Measurements from ENCODE around the gene SIRT2. TPM values are rescaled to one million over a fixed set of nuclear protein-coding genes. Genes with fewer than 3 reads are reported as not detected.

SIRT2 gene
- polyA plus RNA-seq, 1 donor from 2014 or later = 102 TPM

DNA sequence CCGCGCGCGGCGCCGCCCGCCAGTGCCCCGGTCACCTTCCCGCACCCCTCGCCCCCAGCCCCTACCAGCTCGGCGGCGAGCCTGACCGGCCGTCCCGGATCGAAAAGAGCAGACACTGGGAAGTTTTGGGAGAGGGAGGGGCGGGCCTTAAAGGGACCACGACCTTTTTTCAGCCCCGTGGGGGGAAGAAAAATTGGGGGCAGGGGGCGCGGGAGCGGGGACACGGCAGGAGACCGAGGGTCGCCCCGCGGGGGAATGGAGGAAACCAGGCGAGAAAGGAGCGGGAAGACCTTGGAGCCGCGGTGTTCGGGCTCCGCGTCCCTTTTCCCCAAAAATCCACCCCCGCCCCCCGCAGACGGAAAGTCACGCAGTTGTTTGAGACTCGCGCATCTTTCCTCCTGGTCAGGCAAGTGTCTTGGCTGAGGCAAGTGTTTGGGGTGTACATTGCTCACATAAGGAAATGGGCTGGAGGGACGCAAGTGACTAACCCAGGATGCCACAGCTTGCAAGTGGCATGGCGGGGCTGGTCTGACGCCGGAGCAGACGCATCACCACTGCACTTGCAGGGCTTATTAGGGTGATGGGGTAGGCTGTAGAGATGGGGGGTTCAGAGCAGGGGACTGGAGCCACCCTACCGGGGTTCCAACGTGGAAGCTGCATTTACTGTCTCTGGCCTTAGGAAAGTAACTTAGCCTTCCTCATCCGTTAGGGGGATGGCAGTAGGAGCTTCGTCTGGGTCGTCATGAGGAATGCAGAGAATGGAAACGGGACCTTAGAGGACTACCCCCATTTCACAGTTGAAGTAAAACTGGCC lies 47.0 kb downstream of the SIRT2 start:
- Histone ChIP-seq H3K9me2 (ENCODE audit: insufficient read depth, low read length) (no peaks in the 10 kb centered on the region), H3K9me3 (ENCODE audit: low read length) (no peaks in the 10 kb centered on the region), H2AFZ (ENCODE audit: low read depth, low read length) (peak overlapping the region; percentile 93), H3K27me3 (ENCODE audit: insufficient read depth, low read depth, low read length) (no peaks in the 10 kb centered on the region), H3K4me2 (ENCODE audit: low read length) (peak overlapping the region; percentile 55), H4K20me1 (ENCODE audit: insufficient read depth) (peaks cover 16% of the 10 kb centered on the region), H3K79me2 (replicated peaks; ENCODE audit: insufficient read depth, low read length) (peaks cover 17% of the 10 kb centered on the region), H3K36me3 (ENCODE audit: insufficient read depth, low read length) (no peaks in the 10 kb centered on the region), H3K27ac (ENCODE audit: low read length) (peak overlapping the region; percentile 66), H3F3A (ENCODE audit: insufficient read depth, low read length, poor library complexity, severe bottlenecking) (peaks cover 10% of the 10 kb centered on the region), H3K9ac (ENCODE audit: low read length) (peak overlapping the region; percentile 76), H3K4me3 (ENCODE audit: low read length) (peak overlapping the region; percentile 71)
- TF ChIP-seq TAF1 (IDR thresholded peaks at IDR 0.05; ENCODE audit: low read depth) = no peak
- TF ChIP-seq RAD21 (conservative IDR thresholded peaks at IDR 0.05) = peak; percentile 18
- TF ChIP-seq EP300 (conservative IDR thresholded peaks at IDR 0.05; ENCODE audit: poor library complexity, severe bottlenecking) = no peak
- TF ChIP-seq, protein P1, sequence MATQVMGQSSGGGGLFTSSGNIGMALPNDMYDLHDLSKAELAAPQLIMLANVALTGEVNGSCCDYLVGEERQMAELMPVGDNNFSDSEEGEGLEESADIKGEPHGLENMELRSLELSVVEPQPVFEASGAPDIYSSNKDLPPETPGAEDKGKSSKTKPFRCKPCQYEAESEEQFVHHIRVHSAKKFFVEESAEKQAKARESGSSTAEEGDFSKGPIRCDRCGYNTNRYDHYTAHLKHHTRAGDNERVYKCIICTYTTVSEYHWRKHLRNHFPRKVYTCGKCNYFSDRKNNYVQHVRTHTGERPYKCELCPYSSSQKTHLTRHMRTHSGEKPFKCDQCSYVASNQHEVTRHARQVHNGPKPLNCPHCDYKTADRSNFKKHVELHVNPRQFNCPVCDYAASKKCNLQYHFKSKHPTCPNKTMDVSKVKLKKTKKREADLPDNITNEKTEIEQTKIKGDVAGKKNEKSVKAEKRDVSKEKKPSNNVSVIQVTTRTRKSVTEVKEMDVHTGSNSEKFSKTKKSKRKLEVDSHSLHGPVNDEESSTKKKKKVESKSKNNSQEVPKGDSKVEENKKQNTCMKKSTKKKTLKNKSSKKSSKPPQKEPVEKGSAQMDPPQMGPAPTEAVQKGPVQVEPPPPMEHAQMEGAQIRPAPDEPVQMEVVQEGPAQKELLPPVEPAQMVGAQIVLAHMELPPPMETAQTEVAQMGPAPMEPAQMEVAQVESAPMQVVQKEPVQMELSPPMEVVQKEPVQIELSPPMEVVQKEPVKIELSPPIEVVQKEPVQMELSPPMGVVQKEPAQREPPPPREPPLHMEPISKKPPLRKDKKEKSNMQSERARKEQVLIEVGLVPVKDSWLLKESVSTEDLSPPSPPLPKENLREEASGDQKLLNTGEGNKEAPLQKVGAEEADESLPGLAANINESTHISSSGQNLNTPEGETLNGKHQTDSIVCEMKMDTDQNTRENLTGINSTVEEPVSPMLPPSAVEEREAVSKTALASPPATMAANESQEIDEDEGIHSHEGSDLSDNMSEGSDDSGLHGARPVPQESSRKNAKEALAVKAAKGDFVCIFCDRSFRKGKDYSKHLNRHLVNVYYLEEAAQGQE (IDR thresholded peaks at IDR 0.05; ENCODE audit: borderline replicate concordance) = no peak
- TF ChIP-seq, protein P2, sequence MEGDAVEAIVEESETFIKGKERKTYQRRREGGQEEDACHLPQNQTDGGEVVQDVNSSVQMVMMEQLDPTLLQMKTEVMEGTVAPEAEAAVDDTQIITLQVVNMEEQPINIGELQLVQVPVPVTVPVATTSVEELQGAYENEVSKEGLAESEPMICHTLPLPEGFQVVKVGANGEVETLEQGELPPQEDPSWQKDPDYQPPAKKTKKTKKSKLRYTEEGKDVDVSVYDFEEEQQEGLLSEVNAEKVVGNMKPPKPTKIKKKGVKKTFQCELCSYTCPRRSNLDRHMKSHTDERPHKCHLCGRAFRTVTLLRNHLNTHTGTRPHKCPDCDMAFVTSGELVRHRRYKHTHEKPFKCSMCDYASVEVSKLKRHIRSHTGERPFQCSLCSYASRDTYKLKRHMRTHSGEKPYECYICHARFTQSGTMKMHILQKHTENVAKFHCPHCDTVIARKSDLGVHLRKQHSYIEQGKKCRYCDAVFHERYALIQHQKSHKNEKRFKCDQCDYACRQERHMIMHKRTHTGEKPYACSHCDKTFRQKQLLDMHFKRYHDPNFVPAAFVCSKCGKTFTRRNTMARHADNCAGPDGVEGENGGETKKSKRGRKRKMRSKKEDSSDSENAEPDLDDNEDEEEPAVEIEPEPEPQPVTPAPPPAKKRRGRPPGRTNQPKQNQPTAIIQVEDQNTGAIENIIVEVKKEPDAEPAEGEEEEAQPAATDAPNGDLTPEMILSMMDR (IDR thresholded peaks at IDR 0.05; ENCODE audit: poor library complexity, severe bottlenecking) = no peak
- no peak for TF ChIP-seq EZH2 (IDR thresholded peaks at IDR 0.05; ENCODE audit: borderline replicate concordance, insufficient read depth, low read length, poor library complexity, severe bottlenecking)
- TF ChIP-seq POLR2AphosphoS5 (IDR thresholded peaks at IDR 0.05) = peak; percentile 6
- TF ChIP-seq SMC3 (conservative IDR thresholded peaks at IDR 0.05; ENCODE audit: poor library complexity) = no peak
- TF ChIP-seq MXI1 (conservative IDR thresholded peaks at IDR 0.05; ENCODE audit: poor library complexity, severe bottlenecking) = no peak

DNA sequence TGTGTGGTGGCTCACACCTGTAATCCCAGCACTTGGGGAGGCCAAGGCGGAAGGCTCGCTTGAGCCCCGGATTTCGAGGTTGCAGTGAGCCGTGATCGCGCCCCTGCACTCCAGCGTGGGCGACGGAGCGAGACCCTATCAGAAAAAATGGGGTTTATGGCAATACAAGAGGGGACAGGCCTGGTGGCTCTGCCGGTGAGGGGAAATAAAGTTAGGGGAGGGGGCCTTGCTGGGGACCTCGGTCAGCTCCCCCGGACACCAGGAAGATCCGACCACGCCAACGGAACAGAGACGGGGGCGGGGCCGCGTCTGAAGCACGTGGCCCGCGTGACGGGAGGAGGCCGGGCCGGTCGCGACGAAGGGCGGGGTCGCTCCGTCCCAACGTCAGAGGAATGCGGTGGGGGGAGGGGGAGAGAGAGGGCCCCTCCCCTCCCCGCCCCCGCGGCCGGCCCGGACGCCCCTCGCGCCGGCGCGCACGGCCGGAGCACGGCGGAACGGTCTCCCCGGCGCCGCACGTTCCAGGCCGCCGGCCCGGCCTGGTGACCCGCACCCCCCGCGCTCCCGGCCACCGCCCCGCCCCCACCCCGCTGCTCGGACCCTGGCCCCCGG lies 47.7 kb downstream of the SIRT2 start:
- Histone ChIP-seq H3K9ac (ENCODE audit: low read length) (peak overlapping the region; percentile 90), H3F3A (ENCODE audit: insufficient read depth, low read length, poor library complexity, severe bottlenecking) (peaks cover 10% of the 10 kb centered on the region), H3K4me2 (ENCODE audit: low read length) (peak overlapping the region; percentile 99), H3K27me3 (ENCODE audit: insufficient read depth, low read depth, low read length) (no peaks in the 10 kb centered on the region), H3K36me3 (ENCODE audit: insufficient read depth, low read length) (no peaks in the 10 kb centered on the region), H3K9me2 (ENCODE audit: insufficient read depth, low read length) (no peaks in the 10 kb centered on the region), H3K4me3 (ENCODE audit: low read length) (peak overlapping the region; percentile 71), H3K79me2 (replicated peaks; ENCODE audit: insufficient read depth, low read length) (peaks cover 24% of the 10 kb centered on the region), H2AFZ (ENCODE audit: low read depth, low read length) (peak overlapping the region; percentile 47), H3K9me3 (ENCODE audit: low read length) (no peaks in the 10 kb centered on the region), H4K20me1 (ENCODE audit: insufficient read depth) (peaks cover 23% of the 10 kb centered on the region), H3K27ac (ENCODE audit: low read length) (peak overlapping the region; percentile 99)
- TF ChIP-seq POLR2AphosphoS5 (IDR thresholded peaks at IDR 0.05) (peak; percentile 65), MXI1 (conservative IDR thresholded peaks at IDR 0.05; ENCODE audit: poor library complexity, severe bottlenecking) (peak; percentile 84), EP300 (conservative IDR thresholded peaks at IDR 0.05; ENCODE audit: poor library complexity, severe bottlenecking) (no peak), RAD21 (conservative IDR thresholded peaks at IDR 0.05) (no peak), TAF1 (IDR thresholded peaks at IDR 0.05; ENCODE audit: low read depth) (peak; percentile 51), SMC3 (conservative IDR thresholded peaks at IDR 0.05; ENCODE audit: poor library complexity) (no peak), EZH2 (IDR thresholded peaks at IDR 0.05; ENCODE audit: borderline replicate concordance, insufficient read depth, low read length, poor library complexity, severe bottlenecking) (no peak)
- TF ChIP-seq, protein P1 (IDR thresholded peaks at IDR 0.05; ENCODE audit: borderline replicate concordance) = no peak
- TF ChIP-seq, protein P2 (IDR thresholded peaks at IDR 0.05; ENCODE audit: poor library complexity, severe bottlenecking) = no peak
